KOPT-K1 (cell line): Measurements from ENCODE around the gene RNF44.
A peak's percentile ranks its signal among the peaks of the same experiment; 100 is the strongest.

Experiments
- H3K27ac ChIP-seq: fragments of 200-600 bp; sonication (generic); 2 replicates; pipeline ENCODE4 v1.5.1; 2016; ENCODE audit warnings: antibody characterized with exemption, mild to moderate bottlenecking, low read depth, low read length; ENCODE audit not compliant: poor library complexity, severe bottlenecking
- H3K36me3 ChIP-seq: fragments of 200-600 bp; sonication (generic); 2 replicates; pipeline ENCODE4 v1.5.1; 2017; ENCODE audit warnings: antibody characterized with exemption, mild to moderate bottlenecking, low read length, moderate library complexity; ENCODE audit not compliant: insufficient read depth
- H3K9me3 ChIP-seq: fragments of 200-600 bp; sonication (generic); 2 replicates; pipeline ENCODE4 v1.5.1; 2017; ENCODE audit warnings: antibody characterized with exemption, low read length, mild to moderate bottlenecking; ENCODE audit not compliant: insufficient read depth, poor library complexity, severe bottlenecking

Gene RNF44

DNA sequence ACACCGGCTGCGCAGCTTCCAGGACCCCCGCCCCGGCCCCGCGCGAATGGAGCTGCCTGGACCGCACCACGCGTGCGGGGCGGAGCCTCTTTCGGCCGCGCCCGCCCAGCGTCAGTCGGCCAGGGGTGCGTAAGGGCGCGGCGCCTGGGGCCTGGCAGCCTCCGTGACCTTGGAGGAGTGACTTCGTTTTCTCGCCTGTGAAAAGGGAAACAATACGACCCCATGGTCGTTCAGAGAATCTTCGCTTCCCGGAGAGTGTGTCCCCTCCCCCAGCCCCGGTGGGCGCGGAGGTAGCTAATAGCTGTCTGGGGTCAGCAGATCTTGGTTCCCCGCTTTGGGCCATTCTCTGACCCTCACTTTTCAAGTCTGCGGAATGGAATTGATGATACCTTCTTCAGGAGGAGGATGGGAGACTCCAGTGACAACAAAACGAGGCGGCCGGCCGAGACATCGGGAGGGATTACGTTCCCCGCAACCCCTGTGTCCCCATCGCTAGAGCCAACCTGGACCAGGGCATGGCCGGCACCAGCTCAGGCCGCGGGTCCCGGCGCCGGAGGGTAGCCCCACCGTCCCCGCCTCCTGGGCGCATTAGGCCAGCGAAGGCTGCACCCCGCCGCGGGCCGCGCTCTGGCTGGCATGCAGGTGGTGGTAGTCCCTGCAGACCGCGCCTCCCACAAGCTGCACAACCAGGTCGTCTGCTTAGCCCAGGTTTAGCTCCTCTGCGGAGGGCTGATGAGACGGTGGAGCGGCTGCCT, 6.4 kb upstream of the RNF44 start:
- no peaks in the 10 kb centered on the region for H3K36me3 ChIP-seq
- peak overlapping the region; percentile 90 for H3K27ac ChIP-seq
- no peaks in the 10 kb centered on the region for H3K9me3 ChIP-seq

DNA sequence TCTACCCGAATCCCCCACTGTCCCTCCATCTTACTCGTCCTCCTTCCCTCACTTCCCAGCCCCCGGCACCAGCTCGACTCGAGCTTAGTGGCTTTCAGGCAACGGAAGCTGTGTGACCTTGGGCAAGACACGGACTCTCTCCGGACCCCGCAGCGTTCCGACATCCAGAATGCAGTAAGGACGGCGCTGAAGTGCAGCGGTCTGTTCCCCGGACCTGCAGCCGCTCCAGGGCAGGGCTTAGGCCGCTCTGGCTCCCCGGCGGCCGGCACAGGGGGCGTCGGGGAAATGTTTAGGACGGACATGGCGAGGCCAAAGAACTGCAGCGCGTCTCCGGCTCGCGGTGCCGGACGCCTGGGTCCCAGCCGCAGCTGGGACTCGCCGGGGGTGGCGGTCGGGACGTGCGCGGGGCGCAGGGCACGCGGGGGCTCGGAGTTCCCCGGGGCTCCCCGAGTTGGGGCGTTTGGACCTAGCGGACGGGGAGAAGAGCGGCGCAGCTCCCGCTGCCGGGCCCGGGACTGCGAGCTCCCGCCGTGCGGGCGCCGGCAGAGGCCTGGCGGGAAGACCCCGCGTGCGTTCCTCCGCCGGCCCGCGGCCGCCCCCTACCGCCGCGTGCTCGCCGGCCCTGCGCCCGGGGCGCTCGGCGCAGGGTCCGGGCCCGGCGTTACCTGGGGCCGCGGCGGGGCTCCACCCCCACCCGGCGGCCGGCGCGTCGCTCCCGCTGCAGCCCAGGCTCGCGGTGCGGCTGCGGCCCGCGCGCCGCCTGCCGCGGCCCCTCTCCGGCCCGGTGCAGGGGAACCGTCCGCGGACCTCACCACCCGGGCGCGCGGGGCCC, 5.6 kb upstream of the RNF44 start:
- Histone ChIP-seq H3K36me3 (no peaks in the 10 kb centered on the region), H3K9me3 (no peaks in the 10 kb centered on the region), H3K27ac (peak overlapping the region; percentile 90)

GRCh38 chr5:176542135-176542595, 5.0 kb upstream of the RNF44 start:
- Histone ChIP-seq H3K36me3 (no peaks in the 10 kb centered on the region), H3K27ac (peak overlapping the region; percentile 90), H3K9me3 (no peaks in the 10 kb centered on the region)

- Histone ChIP-seq H3K9me3 (no peaks in the 10 kb centered on the region), H3K36me3 (no peaks in the 10 kb centered on the region), H3K27ac (peak overlapping the region; percentile 90)
Measured at GRCh38 chr5:176541338-176542134, 4.3 kb upstream of the RNF44 start.

- Histone ChIP-seq H3K27ac (peak overlapping the region; percentile 90), H3K36me3 (no peaks in the 10 kb centered on the region), H3K9me3 (no peaks in the 10 kb centered on the region)
Measured at GRCh38 chr5:176540956-176541337, 3.7 kb upstream of the RNF44 start.

GRCh38 chr5:176540476-176540899, 3.3 kb upstream of the RNF44 start:
- Histone ChIP-seq H3K36me3 (no peaks in the 10 kb centered on the region), H3K27ac (peak overlapping the region; percentile 90), H3K9me3 (no peaks in the 10 kb centered on the region)

DNA sequence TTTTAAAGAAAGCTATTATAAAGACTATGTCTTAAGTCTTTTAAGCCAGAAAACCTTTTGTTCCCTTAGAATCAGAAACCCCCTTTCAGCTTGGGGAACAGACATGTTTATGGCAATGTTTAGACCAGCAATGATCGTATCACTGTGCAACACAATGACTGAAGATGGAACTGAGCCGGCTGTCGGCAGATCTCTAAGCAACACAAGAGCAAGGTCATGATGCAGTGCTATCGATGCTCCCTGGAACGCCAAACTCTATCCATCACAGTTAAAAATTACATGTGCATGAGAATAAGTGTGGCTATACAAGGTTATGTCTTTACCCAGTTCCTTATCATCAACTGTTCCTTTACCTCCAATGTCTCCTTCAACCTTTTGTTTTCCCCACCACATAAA, 1.8 kb upstream of the RNF44 start:
- Histone ChIP-seq H3K27ac (no peak overlapping the region), H3K36me3 (no peaks in the 10 kb centered on the region), H3K9me3 (no peaks in the 10 kb centered on the region)

GRCh38 chr5:176538230-176538988, 1.2 kb upstream of the RNF44 start:
- Histone ChIP-seq H3K36me3 (no peaks in the 10 kb centered on the region), H3K9me3 (no peaks in the 10 kb centered on the region), H3K27ac (peak overlapping the region; percentile 95)

GRCh38 chr5:176537554-176538229, 490 bp upstream of the RNF44 start:
- Histone ChIP-seq H3K27ac (peak overlapping the region; percentile 95), H3K9me3 (no peaks in the 10 kb centered on the region), H3K36me3 (peaks cover 6% of the 10 kb centered on the region; the same call in 1 of the 2 replicates)

- H3K36me3 ChIP-seq = peaks cover 18% of the 10 kb centered on the region
- H3K27ac ChIP-seq = peak overlapping the region; percentile 95
- H3K9me3 ChIP-seq = peaks cover 5% of the 10 kb centered on the region
Measured at GRCh38 chr5:176536132-176536901, 885 bp downstream of the RNF44 start.

- H3K27ac ChIP-seq = peak overlapping the region; percentile 95
- peaks cover 24% of the 10 kb centered on the region for H3K36me3 ChIP-seq
- peaks cover 12% of the 10 kb centered on the region for H3K9me3 ChIP-seq
Measured at GRCh38 chr5:176535664-176536131, 1.5 kb downstream of the RNF44 start.

DNA sequence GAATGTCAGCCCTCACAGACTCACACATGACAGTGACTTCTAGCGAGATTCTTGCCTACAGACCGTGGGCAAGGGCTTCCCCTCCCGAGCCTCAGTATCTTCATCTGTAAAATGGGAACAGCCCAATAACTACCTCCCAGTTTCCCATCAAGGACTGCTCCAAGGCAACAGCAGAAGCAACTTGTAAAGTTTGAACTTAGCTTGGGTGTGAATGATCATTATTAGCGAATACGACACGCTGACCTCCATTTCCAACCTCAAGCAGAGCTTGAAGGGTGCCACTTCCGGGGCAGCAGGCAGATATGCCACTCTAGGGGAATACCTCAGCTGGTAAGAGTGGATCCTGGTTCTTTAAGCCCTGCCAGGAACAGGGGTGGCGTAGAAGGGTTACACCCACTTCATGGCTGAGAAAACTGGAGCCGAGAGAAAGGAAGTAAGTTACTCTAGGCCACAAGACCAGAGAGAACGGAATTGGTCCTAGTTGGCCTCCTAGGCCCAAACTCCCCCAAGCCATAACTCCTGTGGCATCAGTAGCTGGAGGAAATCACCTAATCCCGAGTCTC, 2.0 kb downstream of the RNF44 start:
- peak overlapping the region; percentile 95 for H3K27ac ChIP-seq
- peaks cover 29% of the 10 kb centered on the region for H3K36me3 ChIP-seq
- H3K9me3 ChIP-seq = peaks cover 16% of the 10 kb centered on the region

DNA sequence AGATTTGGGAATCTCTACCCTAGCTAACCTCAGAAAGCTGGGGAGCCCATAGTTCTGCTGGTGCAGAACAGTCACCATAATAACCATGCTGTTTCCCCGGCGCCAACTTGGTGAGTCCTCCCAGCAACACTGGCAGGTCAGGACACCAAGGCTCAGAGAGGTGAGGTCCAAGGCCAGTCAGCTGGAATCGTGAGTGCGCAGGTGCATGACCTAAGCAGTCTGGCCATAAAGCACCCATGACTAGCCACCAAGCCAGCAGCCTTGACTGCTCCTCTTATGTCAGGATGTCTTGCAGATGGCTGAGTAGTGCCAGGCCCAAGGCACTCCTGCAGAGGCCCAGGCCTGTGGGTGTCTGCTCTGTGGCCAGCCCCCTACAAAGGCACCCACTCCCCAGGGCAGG, 2.6 kb downstream of the RNF44 start:
- peaks cover 31% of the 10 kb centered on the region for H3K36me3 ChIP-seq
- H3K9me3 ChIP-seq = peaks cover 19% of the 10 kb centered on the region
- H3K27ac ChIP-seq = peak overlapping the region; percentile 95
